GM18520 (cell line): ENCODE results near the gene SLC35F5.
"Not testable (repeated sequence)": the region's sequence is repeated elsewhere in the genome, so short reads cannot be mapped to it uniquely, and the experiment has no call there.

Experiments
- ATAC-seq: cut with Tn5 transposase; IDR thresholded peaks from one replicate; pipeline ENCODE4 v1.9.1; 2021; ENCODE audit not compliant: unreplicated experiment

SLC35F5 gene, protein sequence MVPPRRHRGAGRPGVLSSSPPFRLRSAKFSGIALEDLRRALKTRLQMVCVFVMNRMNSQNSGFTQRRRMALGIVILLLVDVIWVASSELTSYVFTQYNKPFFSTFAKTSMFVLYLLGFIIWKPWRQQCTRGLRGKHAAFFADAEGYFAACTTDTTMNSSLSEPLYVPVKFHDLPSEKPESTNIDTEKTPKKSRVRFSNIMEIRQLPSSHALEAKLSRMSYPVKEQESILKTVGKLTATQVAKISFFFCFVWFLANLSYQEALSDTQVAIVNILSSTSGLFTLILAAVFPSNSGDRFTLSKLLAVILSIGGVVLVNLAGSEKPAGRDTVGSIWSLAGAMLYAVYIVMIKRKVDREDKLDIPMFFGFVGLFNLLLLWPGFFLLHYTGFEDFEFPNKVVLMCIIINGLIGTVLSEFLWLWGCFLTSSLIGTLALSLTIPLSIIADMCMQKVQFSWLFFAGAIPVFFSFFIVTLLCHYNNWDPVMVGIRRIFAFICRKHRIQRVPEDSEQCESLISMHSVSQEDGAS

GRCh38 chr2:113756355-113757137 lies at the start of gene SLC35F5:
SLC35F5 (minus strand) TSS chr2:113756642; CDS start chr2:113756409, 233 bp downstream.
- ATAC-seq: peak; percentile 89

GRCh38 chr2:113799375-113799774 lies 42.9 kb upstream of the SLC35F5 start:
- no peak for ATAC-seq

GRCh38 chr2:113797237-113797636 lies 40.8 kb upstream of the SLC35F5 start:
- no peak for ATAC-seq

DNA sequence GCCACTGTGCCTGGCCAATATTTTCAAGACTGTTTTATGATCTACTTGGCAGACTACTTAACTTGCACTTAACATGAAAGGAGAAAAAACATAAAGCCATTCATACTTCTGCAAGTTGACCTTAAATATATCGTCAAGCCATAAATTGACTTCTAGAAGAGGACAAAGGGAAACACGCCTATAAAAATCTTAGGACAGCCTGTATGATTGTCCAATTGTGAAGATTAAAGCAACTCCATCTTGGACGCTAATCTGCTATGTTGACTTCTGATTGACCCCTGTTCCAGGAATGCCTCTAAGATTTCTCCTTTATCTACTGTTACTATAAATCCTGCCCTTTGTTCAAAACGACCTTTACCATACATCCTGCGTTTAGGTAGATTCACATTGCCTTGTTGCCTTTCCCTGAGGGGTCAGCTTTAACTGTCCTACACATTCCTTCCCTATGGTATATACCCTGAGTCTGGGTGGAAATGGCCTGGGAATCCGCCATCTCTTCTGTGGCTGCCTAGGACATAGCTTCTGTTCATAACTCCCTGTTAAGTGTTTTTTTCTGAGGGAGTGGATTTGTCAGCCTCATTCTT lies 40.2 kb upstream of the SLC35F5 start:
- no peak for ATAC-seq

DNA sequence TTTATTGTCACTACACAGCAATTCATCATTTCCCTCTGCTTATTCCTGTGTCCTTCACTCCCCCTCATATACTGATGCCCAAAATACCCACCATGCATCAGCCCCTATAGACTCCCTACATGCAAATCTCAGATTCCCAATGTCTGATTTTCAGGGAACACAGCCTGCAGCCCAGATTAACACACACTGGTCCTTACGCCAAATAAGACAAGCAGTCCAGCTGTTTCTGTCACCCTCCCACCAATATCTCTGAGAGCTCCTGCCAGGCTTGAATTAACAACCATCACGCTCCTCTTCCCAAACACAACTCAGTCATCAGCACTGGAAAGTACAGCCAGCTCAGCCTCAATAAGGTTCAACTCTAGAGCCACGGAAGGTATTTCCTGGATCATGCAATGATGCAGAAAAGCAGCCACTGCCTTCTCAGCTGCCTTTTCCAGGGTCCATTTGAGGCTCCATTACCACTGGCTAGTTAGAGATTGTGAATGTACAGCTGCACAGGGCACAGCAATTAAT lies 39.0 kb upstream of the SLC35F5 start:
- ATAC-seq: no peak

GRCh38 chr2:113791697-113792590 lies 35.5 kb upstream of the SLC35F5 start:
- ATAC-seq: peak; percentile 98

GRCh38 chr2:113784823-113785744 lies 28.6 kb upstream of the SLC35F5 start:
- no peak for ATAC-seq

GRCh38 chr2:113780472-113780871 lies 24.0 kb upstream of the SLC35F5 start:
- ATAC-seq: no peak

DNA sequence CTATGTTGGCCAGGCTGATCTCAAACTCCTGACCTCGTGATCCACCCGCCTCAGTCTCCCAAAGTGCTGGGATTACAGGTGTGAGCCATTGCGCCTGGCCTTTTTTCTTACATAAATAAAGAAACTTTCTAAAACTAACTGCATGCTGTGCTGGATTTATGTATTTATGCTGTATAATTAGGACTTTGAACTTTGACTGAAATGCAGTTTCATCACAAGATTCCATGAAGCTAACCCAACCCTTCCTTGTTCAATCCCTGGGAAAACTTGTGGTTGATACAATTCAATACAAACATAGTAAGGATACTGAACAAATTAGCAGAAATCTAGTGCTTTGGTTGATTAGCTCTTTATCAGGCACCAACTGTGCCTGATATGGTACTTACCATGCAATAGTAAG lies 20.9 kb upstream of the SLC35F5 start:
- no peak for ATAC-seq

- no peak for ATAC-seq
Observed at GRCh38 chr2:113776949-113777348, 20.5 kb upstream of the SLC35F5 start.

GRCh38 chr2:113774616-113775015 lies 18.2 kb upstream of the SLC35F5 start:
- ATAC-seq: not testable (repeated sequence)

GRCh38 chr2:113770929-113771328 lies 14.5 kb upstream of the SLC35F5 start:
- ATAC-seq: no peak

DNA sequence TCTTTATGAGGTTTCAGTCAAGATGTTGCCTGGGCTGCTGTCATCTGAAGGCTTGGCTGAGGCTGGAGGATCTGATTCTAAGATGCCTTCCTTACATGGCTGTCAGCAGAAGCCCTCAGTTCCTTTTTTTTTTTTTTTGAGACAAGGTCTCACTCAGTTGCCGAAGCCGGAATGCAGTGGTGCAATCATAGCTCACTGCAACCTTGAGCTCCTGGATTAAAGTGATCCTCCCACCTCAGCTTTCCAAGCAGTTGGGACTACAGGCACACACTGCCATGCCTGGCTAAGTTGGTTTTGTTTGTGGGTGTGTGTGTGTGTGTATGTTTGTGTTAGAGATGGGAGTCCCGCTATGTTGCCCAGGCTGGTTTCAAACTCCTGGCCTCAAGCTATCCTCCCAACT lies 13.1 kb upstream of the SLC35F5 start:
- ATAC-seq: no peak

DNA sequence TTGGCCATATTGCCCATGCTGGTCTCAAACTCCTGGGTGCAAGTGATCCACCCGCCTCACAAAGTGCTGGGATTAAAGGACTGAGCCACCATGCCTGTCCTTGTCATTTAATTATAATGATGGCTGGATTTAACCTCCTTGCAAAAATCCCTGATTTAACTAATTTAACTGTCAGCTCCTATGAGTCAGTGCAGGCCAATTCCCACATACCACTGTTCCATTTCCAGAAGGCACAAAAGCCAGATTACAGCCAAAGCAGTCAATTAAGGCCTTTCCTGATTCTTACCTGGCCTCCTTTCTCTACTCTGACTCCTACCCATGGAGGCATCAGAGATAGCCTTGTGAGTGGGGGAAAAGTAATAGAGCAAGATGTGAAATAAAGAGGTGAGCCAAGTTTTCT lies 12.3 kb upstream of the SLC35F5 start:
- no peak for ATAC-seq

DNA sequence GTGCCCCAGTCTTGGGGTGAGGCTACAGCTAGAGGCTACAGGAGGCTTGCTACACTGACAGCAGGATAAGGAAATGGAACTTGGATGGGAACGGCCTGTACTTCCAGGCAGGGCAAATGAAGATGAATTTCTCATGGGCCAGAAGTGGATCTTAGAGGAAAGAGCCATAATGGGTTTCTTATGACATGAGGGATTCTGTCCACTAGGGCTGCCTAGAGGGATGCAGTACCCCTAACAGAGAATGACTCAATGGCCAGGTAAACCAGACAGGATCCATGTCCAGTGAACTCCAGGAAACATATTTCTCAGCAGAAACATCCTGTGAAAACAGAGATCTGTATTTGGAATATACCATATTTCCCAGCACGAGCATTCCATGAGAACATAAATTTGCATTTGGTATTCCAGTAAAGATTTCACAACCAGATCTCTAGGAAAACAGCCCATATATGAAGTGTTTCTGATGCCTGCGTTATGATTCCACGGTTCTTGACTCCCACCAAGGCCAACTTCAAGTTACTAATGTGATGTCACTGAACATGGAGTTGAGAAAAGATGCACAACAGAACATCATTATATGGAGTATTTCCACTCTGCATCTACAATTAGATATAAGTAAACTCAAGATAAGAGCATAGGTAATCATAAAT lies 11.5 kb upstream of the SLC35F5 start:
- no peak for ATAC-seq

DNA sequence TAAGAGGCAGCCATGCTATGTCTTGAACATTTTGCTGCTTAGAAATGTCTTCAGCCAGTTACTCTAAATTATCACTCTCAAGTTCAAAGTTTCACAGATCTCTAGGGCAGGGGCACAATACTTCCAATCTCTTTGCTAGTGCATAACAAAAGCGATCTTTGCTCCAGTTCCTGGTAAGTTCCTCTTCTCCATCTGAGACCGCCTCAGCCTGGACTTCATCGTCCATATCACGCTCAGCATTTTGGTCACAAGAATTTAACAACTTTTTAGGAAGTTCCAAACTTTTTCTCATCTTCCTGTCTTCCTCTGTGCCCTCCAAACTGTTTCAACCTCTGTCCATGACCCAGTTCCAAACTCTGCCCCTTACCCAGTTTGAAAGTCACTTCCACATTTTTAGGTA lies 8.8 kb upstream of the SLC35F5 start:
- no peak for ATAC-seq

DNA sequence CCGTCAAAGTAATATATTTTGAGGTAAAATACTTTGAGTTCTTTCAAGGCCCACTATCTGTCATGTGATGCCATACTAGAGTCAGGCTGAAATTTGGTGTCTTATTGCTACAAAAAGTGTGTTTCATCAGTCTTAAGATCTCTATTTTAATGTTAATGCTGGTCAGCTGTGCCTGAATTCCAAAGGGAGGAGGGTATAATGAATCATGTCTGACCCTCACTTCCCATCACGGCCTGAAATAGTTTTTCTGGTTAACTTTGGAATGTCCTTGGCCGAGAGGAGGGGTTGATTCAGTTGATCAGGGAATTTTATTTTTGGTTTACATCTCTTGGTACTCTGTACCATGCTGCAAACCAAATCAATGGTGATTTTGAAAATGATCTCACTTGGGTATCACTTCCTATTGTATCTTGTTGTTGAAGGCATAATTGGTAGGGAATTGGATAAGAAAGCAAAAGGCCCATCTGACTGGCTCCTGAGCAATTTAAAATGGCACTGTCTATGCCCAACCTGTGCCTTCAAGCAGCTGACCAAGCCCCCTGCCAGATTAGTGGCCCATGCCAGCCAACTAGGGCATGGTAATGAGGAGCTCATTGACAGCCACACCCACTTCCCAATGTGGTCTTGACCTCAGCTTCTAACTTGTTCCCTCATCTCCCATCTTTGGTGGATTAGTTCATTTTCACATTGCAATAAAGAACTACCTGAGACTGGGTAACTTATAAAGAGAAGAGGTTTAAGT lies 6.1 kb upstream of the SLC35F5 start:
- no peak for ATAC-seq

DNA sequence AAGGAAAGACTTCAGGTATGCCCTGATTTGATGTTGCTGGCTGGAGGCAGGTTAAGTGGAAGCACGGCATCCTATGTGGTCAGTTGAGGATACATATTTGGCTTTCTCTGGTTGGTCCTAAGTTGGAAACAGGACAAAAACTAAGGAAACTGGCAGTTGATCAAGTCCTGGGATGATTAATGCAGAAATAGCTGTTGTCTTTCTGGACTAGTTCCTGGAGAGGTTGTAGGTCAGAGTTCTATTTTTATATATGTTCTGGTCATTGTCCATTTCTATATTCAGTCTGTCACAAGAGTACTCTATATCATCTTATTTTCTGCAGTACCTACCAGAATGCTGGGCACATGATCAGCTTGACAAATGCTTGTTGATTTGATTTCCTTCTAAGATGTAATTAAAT lies 4.0 kb upstream of the SLC35F5 start:
- ATAC-seq: no peak
